Thyroid gland (tissue), 4 donors: ENCODE measurements around the gene PARD3.

ENCODE experiments used
- CTCF ChIP-seq, 6 experiments: fragments of 200-600 bp in 3 of 6; fragments of 450-650 bp in 3 of 6; sonication (generic) in 3 of 6; IDR thresholded peaks; one replicate each; pipeline ENCODE4 v1.5.1; 2016 to 2019; ENCODE audit warnings: antibody characterized with exemption in 6 of 6, mild to moderate bottlenecking in 2 of 6, inconsistent platforms in 1 of 6, moderate library complexity in 1 of 6
- POLR2A ChIP-seq, 2 donors: fragments of 450-650 bp; IDR thresholded peaks; one replicate each; pipeline ENCODE4 v1.6.1; 2017; ENCODE audit warnings: antibody characterized with exemption in 2 of 2, mild to moderate bottlenecking in 2 of 2, moderate library complexity in 1 of 2

- TF ChIP-seq CTCF (IDR thresholded peaks at IDR 0.05): no peak
- no peak for TF ChIP-seq POLR2A (IDR thresholded peaks at IDR 0.05)
Measured at GRCh38 chr10:34761453-34761852, 53.6 kb downstream of the PARD3 start.
